Neural progenitor cell (in vitro differentiated cells): ENCODE measurements around the gene RAB31. TPM values are rescaled to one million over a fixed set of nuclear protein-coding genes. Genes with fewer than 3 reads are reported as not detected.

Source experiments
- DNase-seq: peaks from one replicate; pipeline ENCODE4 v3.0.0-alpha.2; 2016; ENCODE audit warnings: low spot score
- H2AFZ ChIP-seq: fragments of 200-600 bp; sonication (generic); replicated peaks from 2 replicates; pipeline ENCODE4 v1.6.1; 2016; ENCODE audit warnings: antibody characterized with exemption
- H3F3A ChIP-seq: fragments of 200-600 bp; sonication (generic); 2 replicates; pipeline ENCODE4 v1.6.1; 2016; ENCODE audit warnings: antibody characterized with exemption, low read depth
- H3K27ac ChIP-seq: fragments of 200-600 bp; sonication (generic); 2 replicates; pipeline ENCODE4 v1.5.1; 2016; ENCODE audit warnings: mild to moderate bottlenecking
- H3K27me3 ChIP-seq: fragments of 200-600 bp; sonication (generic); 2 replicates; pipeline ENCODE4 v1.6.1; 2016; ENCODE audit warnings: mild to moderate bottlenecking, moderate library complexity
- H3K36me3 ChIP-seq: fragments of 200-600 bp; sonication (generic); 2 replicates; pipeline ENCODE4 v1.5.1; 2016
- H3K4me1 ChIP-seq: fragments of 200-600 bp; sonication (generic); 2 replicates; pipeline ENCODE4 v1.6.1; 2016; ENCODE audit warnings: mixed run types
- H3K4me2 ChIP-seq: fragments of 200-600 bp; sonication (generic); 2 replicates; pipeline ENCODE4 v1.6.1; 2016
- H3K4me3 ChIP-seq: fragments of 200-600 bp; sonication (generic); 2 replicates; pipeline ENCODE4 v1.5.1; 2016
- H3K79me2 ChIP-seq: fragments of 200-600 bp; sonication (generic); 2 replicates; pipeline ENCODE4 v1.6.1; 2016; ENCODE audit warnings: low read depth
- H3K9ac ChIP-seq: fragments of 200-600 bp; sonication (generic); 2 replicates; pipeline ENCODE4 v1.6.1; 2016
- H3K9me3 ChIP-seq: fragments of 200-600 bp; sonication (generic); 2 replicates; pipeline ENCODE4 v1.5.1; 2016; ENCODE audit warnings: low read depth
- H4K20me1 ChIP-seq: fragments of 200-600 bp; sonication (generic); 2 replicates; pipeline ENCODE4 v1.6.1; 2016; ENCODE audit warnings: low read depth
- H3K27ac Mint-ChIP-seq: 3 replicates; pipeline ENCODE4 v1.8.0; 2021; ENCODE audit warnings: mixed read lengths
- H3K27me3 Mint-ChIP-seq: 2 replicates; pipeline ENCODE4 v1.8.0; 2022; ENCODE audit warnings: low read depth, mild to moderate bottlenecking, inconsistent platforms, moderate library complexity, mixed read lengths; ENCODE audit not compliant: insufficient read depth
- H3K36me3 Mint-ChIP-seq: 3 replicates; pipeline ENCODE4 v1.8.0; 2021; ENCODE audit warnings: mixed read lengths
- H3K4me1 Mint-ChIP-seq: 3 replicates; pipeline ENCODE4 v1.8.0; 2021; ENCODE audit warnings: mixed read lengths
- H3K4me3 Mint-ChIP-seq: 3 replicates; pipeline ENCODE4 v1.8.0; 2021; ENCODE audit warnings: mild to moderate bottlenecking, moderate library complexity, mixed read lengths
- H3K9me3 Mint-ChIP-seq: 3 replicates; pipeline ENCODE4 v1.8.0; 2020; ENCODE audit warnings: mixed read lengths
- CTCF ChIP-seq: fragments of 200-600 bp; sonication (generic); IDR thresholded peaks from 2 replicates; pipeline ENCODE4 v1.5.1; 2017; ENCODE audit warnings: antibody characterized with exemption, mild to moderate bottlenecking
- EZH2 ChIP-seq: fragments of 200-600 bp; sonication (generic); IDR thresholded peaks from 2 replicates; pipeline ENCODE4 v1.6.1; 2017; ENCODE audit warnings: antibody characterized with exemption, mild to moderate bottlenecking, moderate library complexity
- EZH2phosphoT487 ChIP-seq: fragments of 200-600 bp; sonication (generic); IDR thresholded peaks from 2 replicates; pipeline ENCODE4 v1.6.1; 2017; ENCODE audit warnings: antibody characterized with exemption
- total RNA-seq: library from RNA; depleted of rRNA; stranded (reverse); fragments of >200 nt; gene quantifications from 2 replicates; pipeline ENCODE4 v1.2.3, GENCODE V29; 2015; ENCODE audit warnings: low replicate concordance

The RAB31 gene
- total RNA-seq, 1 donor from 2014 or later = 5.0 TPM

- TF ChIP-seq CTCF = no peak
- no peaks in the 10 kb centered on the region for H3K27me3 ChIP-seq
- H3K79me2 ChIP-seq = no peaks in the 10 kb centered on the region
- H3K4me3 ChIP-seq = no peak overlapping the region
- H3K9ac ChIP-seq = no peak overlapping the region
- no peaks in the 10 kb centered on the region for H3K36me3 ChIP-seq
- DNase-seq = no peak
- Mint-ChIP-seq H3K4me1 (peaks cover 11% of the 10 kb centered on the region), H3K27me3 (no peaks in the 10 kb centered on the region), H3K9me3 (no peaks in the 10 kb centered on the region), H3K36me3 (no peaks in the 10 kb centered on the region), H3K27ac (no peak overlapping the region), H3K4me3 (no peak overlapping the region)
- no peak overlapping the region for H3K4me2 ChIP-seq
- H4K20me1 ChIP-seq = no peaks in the 10 kb centered on the region
- no peak overlapping the region for H2AFZ ChIP-seq
- no peaks in the 10 kb centered on the region for H3F3A ChIP-seq
- H3K4me1 ChIP-seq = no peaks in the 10 kb centered on the region
- no peaks in the 10 kb centered on the region for H3K9me3 ChIP-seq
- H3K27ac ChIP-seq = no peak overlapping the region
Observed at GRCh38 chr18:9731380-9731779, 23.3 kb downstream of the RAB31 start.

- Mint-ChIP-seq H3K36me3 (no peaks in the 10 kb centered on the region), H3K27ac (no peak overlapping the region), H3K4me3 (no peak overlapping the region), H3K9me3 (no peaks in the 10 kb centered on the region), H3K4me1 (peaks cover 16% of the 10 kb centered on the region), H3K27me3 (no peaks in the 10 kb centered on the region)
- Histone ChIP-seq H3K4me2 (no peak overlapping the region), H3K4me3 (no peak overlapping the region), H3K9me3 (no peaks in the 10 kb centered on the region), H3K36me3 (no peaks in the 10 kb centered on the region), H3K27ac (no peak overlapping the region), H3K4me1 (no peaks in the 10 kb centered on the region), H3F3A (no peaks in the 10 kb centered on the region), H2AFZ (no peak overlapping the region), H3K27me3 (no peaks in the 10 kb centered on the region), H4K20me1 (no peaks in the 10 kb centered on the region), H3K9ac (no peak overlapping the region), H3K79me2 (no peaks in the 10 kb centered on the region)
- TF ChIP-seq CTCF (no peak), EZH2phosphoT487 (no peak), EZH2 (no peak)
- DNase-seq = no peak
Observed at GRCh38 chr18:9732031-9732430, 23.9 kb downstream of the RAB31 start.

GRCh38 chr18:9734189-9734588, 26.1 kb downstream of the RAB31 start:
- Histone ChIP-seq H3K4me3 (no peak overlapping the region), H3K79me2 (no peaks in the 10 kb centered on the region), H3K27me3 (no peaks in the 10 kb centered on the region), H3K4me1 (no peaks in the 10 kb centered on the region), H3K36me3 (no peaks in the 10 kb centered on the region), H3K27ac (no peak overlapping the region), H4K20me1 (no peaks in the 10 kb centered on the region), H3K9ac (no peak overlapping the region), H2AFZ (no peak overlapping the region), H3K9me3 (no peaks in the 10 kb centered on the region), H3F3A (no peaks in the 10 kb centered on the region), H3K4me2 (no peak overlapping the region)
- Mint-ChIP-seq H3K4me1 (peaks cover 33% of the 10 kb centered on the region), H3K36me3 (no peaks in the 10 kb centered on the region), H3K27ac (no peak overlapping the region), H3K9me3 (no peaks in the 10 kb centered on the region), H3K4me3 (peak overlapping the region; percentile 17), H3K27me3 (peaks cover 3% of the 10 kb centered on the region)
- DNase-seq = no peak
- TF ChIP-seq EZH2phosphoT487 (no peak), CTCF (no peak), EZH2 (no peak)

- no peaks in the 10 kb centered on the region for H3K9me3 Mint-ChIP-seq
- no peak overlapping the region for H3K27ac Mint-ChIP-seq
- Histone ChIP-seq H3K27ac (no peak overlapping the region), H3F3A (no peaks in the 10 kb centered on the region), H2AFZ (no peak overlapping the region), H3K4me2 (no peak overlapping the region), H3K4me1 (no peaks in the 10 kb centered on the region), H3K9me3 (no peaks in the 10 kb centered on the region), H3K79me2 (no peaks in the 10 kb centered on the region), H3K27me3 (no peaks in the 10 kb centered on the region), H3K9ac (no peak overlapping the region), H3K36me3 (no peaks in the 10 kb centered on the region), H3K4me3 (no peak overlapping the region), H4K20me1 (no peaks in the 10 kb centered on the region)
- TF ChIP-seq EZH2phosphoT487 (no peak), EZH2 (no peak), CTCF (no peak)
- H3K27me3 Mint-ChIP-seq = peaks cover 3% of the 10 kb centered on the region
- H3K4me3 Mint-ChIP-seq = no peak overlapping the region
- peaks cover 40% of the 10 kb centered on the region for H3K4me1 Mint-ChIP-seq
- no peaks in the 10 kb centered on the region for H3K36me3 Mint-ChIP-seq
- no peak for DNase-seq
Observed at GRCh38 chr18:9735238-9735637, 27.1 kb downstream of the RAB31 start.
